Lower leg skin (tissue), 3 donors: ENCODE data around the gene TOMM34.

Experiments
- CTCF ChIP-seq, 3 donors: fragments of 450-650 bp; IDR thresholded peaks; one replicate each; pipeline ENCODE4 v1.5.1; 2016; ENCODE audit warnings: antibody characterized with exemption in 3 of 3, mild to moderate bottlenecking in 3 of 3, moderate library complexity in 2 of 3
- POLR2A ChIP-seq, 2 donors: fragments of 450-650 bp; IDR thresholded peaks; one replicate each; pipeline ENCODE4 v1.6.1; 2016 to 2017; ENCODE audit warnings: antibody characterized with exemption in 2 of 2, mild to moderate bottlenecking in 1 of 2, moderate library complexity in 1 of 2

- TF ChIP-seq CTCF (IDR thresholded peaks at IDR 0.05) (peak in 1 of 3 donors; percentile 6), POLR2A (IDR thresholded peaks at IDR 0.05) (peak in 1 of 2 donors; percentile 82)
Measured at GRCh38 chr20:44966030-44966961, 6.1 kb upstream of the TOMM34 start, which contains the start of gene STK4.
